Right renal cortex interstitium (tissue), 3 donors: ENCODE measurements around the gene DDB1. TPM values are rescaled to one million over a fixed set of nuclear protein-coding genes. Genes with fewer than 3 reads are reported as not detected.

ENCODE experiments used
- DNase-seq, 3 donors: peaks; one replicate each; pipeline ENCODE4 v3.0.0-alpha.2; 2013; ENCODE audit warnings: low read depth in 3 of 3, low spot score in 2 of 3
- polyA plus RNA-seq, 3 donors: library from polyadenylated mRNA; unstranded; fragments of 120-200 nt; gene quantifications; one replicate each; pipeline ENCODE4 v1.2.1, GENCODE V29; 2013; ENCODE audit not compliant: insufficient read length in 3 of 3

The DDB1 gene
- polyA plus RNA-seq, 3 donors: 226 to 239 (median 238) TPM

GRCh38 chr11:61337706-61338470 is 5.0 kb upstream of the DDB1 start:
- no peak for DNase-seq

- peak; percentile 43 to 66 (median 53) for DNase-seq
Observed at GRCh38 chr11:61336171-61336935, 3.4 kb upstream of the DDB1 start.

GRCh38 chr11:61335355-61335710 is 2.4 kb upstream of the DDB1 start:
- no peak for DNase-seq

GRCh38 chr11:61334434-61335354 is 1.8 kb upstream of the DDB1 start:
- DNase-seq: no peak

- peak in 1 of 3 donors; percentile 31 for DNase-seq
Observed at GRCh38 chr11:61333550-61334433, 887 bp upstream of the DDB1 start.

- DNase-seq: no peak
Observed at GRCh38 chr11:61332281-61332796, 566 bp downstream of the DDB1 start.

GRCh38 chr11:61331651-61332050 is 1.3 kb downstream of the DDB1 start:
- no peak for DNase-seq

- DNase-seq: no peak
Observed at GRCh38 chr11:61329871-61330270, 3.0 kb downstream of the DDB1 start.

GRCh38 chr11:61328351-61328750 is 4.6 kb downstream of the DDB1 start:
- DNase-seq: no peak

GRCh38 chr11:61327669-61328071 is 5.2 kb downstream of the DDB1 start:
- DNase-seq: no peak

- no peak for DNase-seq
Observed at GRCh38 chr11:61325649-61326414, 7.1 kb downstream of the DDB1 start.

- no peak for DNase-seq
Observed at GRCh38 chr11:61315260-61315659, 17.6 kb downstream of the DDB1 start.

GRCh38 chr11:61310749-61311148 is 22.2 kb downstream of the DDB1 start:
- DNase-seq: no peak

- DNase-seq: no peak
Observed at GRCh38 chr11:61309739-61310138, 23.2 kb downstream of the DDB1 start.

GRCh38 chr11:61309141-61309540 is 23.8 kb downstream of the DDB1 start:
- no peak for DNase-seq

- DNase-seq: no peak
Observed at GRCh38 chr11:61307354-61307753, 25.6 kb downstream of the DDB1 start.

- DNase-seq: no peak
Observed at GRCh38 chr11:61306221-61306620, 26.7 kb downstream of the DDB1 start.

GRCh38 chr11:61305417-61305816 is 27.5 kb downstream of the DDB1 start:
- DNase-seq: no peak

GRCh38 chr11:61303725-61304124 is 29.2 kb downstream of the DDB1 start:
- DNase-seq: no peak
